ENCODE results near the gene CTTNBP2NL. TPM values are rescaled to one million over a fixed set of nuclear protein-coding genes. Genes with fewer than 3 reads are reported as not detected.

The CTTNBP2NL gene
- total RNA-seq = 1 to 10 TPM; 3.5 to 8.1 (median 4.8) TPM
- long read RNA-seq = 0 reads

GRCh38 chr1:112395821-112396652, at the start of gene CTTNBP2NL:
Gene CTTNBP2NL, plus strand, starts transcription at chr1:112396214. Its CDS starts 19,952 bp downstream, at chr1:112416166.
- Histone ChIP-seq H3K4me3 (peak within 1 kb of the TSS; percentile 82 to 99 (median 95)), H3K9me3 (no peaks in the 10 kb centered on the region), H3K27ac (peak within 1 kb of the TSS; percentile 75 to 90 (median 77)), H3K4me1 (peaks cover 0 to 9% (median 2%) of the 10 kb centered on the region in 4 donors), H3K27me3 (no peaks in the 10 kb centered on the region), H3K36me3 (no peaks in the 10 kb centered on the region)
- peak; percentile 96 to 99 (median 98) for ATAC-seq
- peak; percentile 97 for DNase-seq
- intact Hi-C loops (cut with DNase I) = no loop called here
- 2% methylated on average over 19 of the region's 53 CpGs for WGBS (ENCODE audit: insufficient coverage, low coverage, low lambda C conversion rate, missing lambda C conversion rate)
- TF ChIP-seq POLR2A (IDR thresholded peaks at IDR 0.05) (peak; percentile 61), CTCF (IDR thresholded peaks at IDR 0.05) (no peak)

GRCh38 chr1:112346801-112347350, 49.1 kb upstream of the CTTNBP2NL start:
- DNase-seq = no peak
- no peak for ATAC-seq
- Histone ChIP-seq H3K4me1 (no peaks in the 10 kb centered on the region), H3K27me3 (no peaks in the 10 kb centered on the region), H3K9me3 (no peaks in the 10 kb centered on the region), H3K27ac (no peak overlapping the region), H3K36me3 (no peaks in the 10 kb centered on the region), H3K4me3 (no peak overlapping the region)
- no peak for TF ChIP-seq POLR2A (IDR thresholded peaks at IDR 0.05)
- TF ChIP-seq CTCF (IDR thresholded peaks at IDR 0.05) = no peak
- WGBS (ENCODE audit: insufficient coverage, low coverage, low lambda C conversion rate, missing lambda C conversion rate) = 25% methylated on average over 3 of the region's 3 CpGs
- intact Hi-C loops (cut with DNase I) = no loop called here

- TF ChIP-seq CTCF (IDR thresholded peaks at IDR 0.05) = no peak
- TF ChIP-seq POLR2A (IDR thresholded peaks at IDR 0.05) = no peak
- no peak overlapping the region for H3K4me3 ChIP-seq
- no peak for ATAC-seq
- intact Hi-C loops (cut with DNase I) = no loop called here
- DNase-seq = no peak
- WGBS (ENCODE audit: insufficient coverage, low coverage, low lambda C conversion rate, missing lambda C conversion rate) = 23% methylated on average over 2 of the region's 2 CpGs
- no peaks in the 10 kb centered on the region for H3K27me3 ChIP-seq
- no peaks in the 10 kb centered on the region for H3K9me3 ChIP-seq
- H3K27ac ChIP-seq = no peak overlapping the region
- no peaks in the 10 kb centered on the region for H3K36me3 ChIP-seq
- H3K4me1 ChIP-seq = peaks cover 0 to 10% (median 0%) of the 10 kb centered on the region in 4 donors
These were observed 39.2 kb upstream of the CTTNBP2NL start for GRCh38 chr1:112356765-112357164.

- Histone ChIP-seq H3K36me3 (no peaks in the 10 kb centered on the region), H3K27ac (no peak overlapping the region), H3K9me3 (no peaks in the 10 kb centered on the region), H3K4me1 (peaks cover 0 to 10% (median 0%) of the 10 kb centered on the region in 4 donors), H3K27me3 (no peaks in the 10 kb centered on the region), H3K4me3 (no peak overlapping the region)
- ATAC-seq (no peak), DNase-seq (no peak)
- intact Hi-C loops (cut with DNase I) = no loop called here
- TF ChIP-seq POLR2A (IDR thresholded peaks at IDR 0.05) (no peak), CTCF (IDR thresholded peaks at IDR 0.05) (no peak)
- 44% methylated on average over 4 of the region's 6 CpGs for WGBS (ENCODE audit: insufficient coverage, low coverage, low lambda C conversion rate, missing lambda C conversion rate)
These were observed 38.5 kb upstream of the CTTNBP2NL start for GRCh38 chr1:112357467-112357866.

All from right lobe of liver (tissue), 6 donors.